CD4-positive, alpha-beta T cell treated with Interleukin-2 at 100 ng/mL for 4 hours (primary cell): ENCODE results near the gene PSMD13.
A peak's percentile ranks its signal among the peaks of the same experiment; 100 is the strongest.

Source experiments
- DNase-seq: peaks from one replicate; pipeline ENCODE4 v3.0.0-alpha.2; 2020; ENCODE audit warnings: low spot score

Gene PSMD13

GRCh38 chr11:204587-205109, 32.1 kb upstream of the PSMD13 start:
- no peak for DNase-seq

- DNase-seq = no peak
These were observed 31.4 kb upstream of the PSMD13 start for GRCh38 chr11:205221-206001.

- DNase-seq = no peak
These were observed 30.8 kb upstream of the PSMD13 start for GRCh38 chr11:206002-206384.

- DNase-seq = no peak
These were observed 30.1 kb upstream of the PSMD13 start for GRCh38 chr11:206526-207207.

- DNase-seq = peak; percentile 98
These were observed 29.4 kb upstream of the PSMD13 start, which contains the start of the genes BET1L and RIC8A for GRCh38 chr11:207208-207862. BET1L (minus strand) TSS chr11:207399; CDS start chr11:207321, 78 bp downstream. RIC8A (plus strand) TSS chr11:207708; CDS start chr11:208855, 1,147 bp downstream.

- no peak for DNase-seq
These were observed 29.0 kb upstream of the PSMD13 start for GRCh38 chr11:207863-208180.

- peak; percentile 79 for DNase-seq
These were observed 28.4 kb upstream of the PSMD13 start for GRCh38 chr11:208181-208916.

GRCh38 chr11:208917-209260, 27.9 kb upstream of the PSMD13 start:
- no peak for DNase-seq

- DNase-seq = no peak
These were observed 27.3 kb upstream of the PSMD13 start for GRCh38 chr11:209275-210121.

GRCh38 chr11:210122-210802, 26.5 kb upstream of the PSMD13 start:
- no peak for DNase-seq

GRCh38 chr11:210803-211180, 26.0 kb upstream of the PSMD13 start:
- DNase-seq = no peak

- DNase-seq = no peak
These were observed 25.5 kb upstream of the PSMD13 start for GRCh38 chr11:211295-211694.

GRCh38 chr11:211741-212140, 25.0 kb upstream of the PSMD13 start:
- DNase-seq = no peak

GRCh38 chr11:212150-213100, 24.4 kb upstream of the PSMD13 start:
- no peak for DNase-seq

GRCh38 chr11:213111-213510, 23.7 kb upstream of the PSMD13 start:
- no peak for DNase-seq

GRCh38 chr11:214083-214482, 22.7 kb upstream of the PSMD13 start:
- DNase-seq = no peak

- DNase-seq = no peak
These were observed 21.2 kb upstream of the PSMD13 start for GRCh38 chr11:215581-216037.

- no peak for DNase-seq
These were observed 20.4 kb upstream of the PSMD13 start for GRCh38 chr11:216081-216974.
